H1 (cell line): Measurements from ENCODE around the gene ZFP36L1. TPM values are rescaled to one million over a fixed set of nuclear protein-coding genes. Genes with fewer than 3 reads are reported as not detected.

Source experiments
- E2F6 ChIP-seq: IDR thresholded peaks from 2 replicates; pipeline ENCODE4 v1.6.1; 2012; ENCODE audit warnings: inconsistent platforms
- FOSL1 ChIP-seq: IDR thresholded peaks from 2 replicates; pipeline ENCODE4 v1.6.1; 2011; ENCODE audit warnings: mild to moderate bottlenecking, low read depth, low read length, moderate library complexity; ENCODE audit not compliant: insufficient read depth
- JUND ChIP-seq: IDR thresholded peaks from 2 replicates; pipeline ENCODE4 v1.6.1; 2011; ENCODE audit warnings: mild to moderate bottlenecking, improper control_type of control experiment, low read length
- MAFK ChIP-seq: IDR thresholded peaks from 2 replicates; pipeline ENCODE4 v1.6.1; 2012; ENCODE audit warnings: low read depth, mild to moderate bottlenecking, improper control_type of control experiment, low read length
- POLR2A ChIP-seq, 2 experiments: IDR thresholded peaks; 1 replicate in 1 of 2; 2 replicates in 1 of 2; pipeline ENCODE4 v1.6.1; 2011; ENCODE audit warnings: low read depth in 2 of 2, low read length in 2 of 2, mild to moderate bottlenecking in 2 of 2; ENCODE audit errors: control extremely low read depth in 1 of 2
- RBBP5 ChIP-seq: IDR thresholded peaks from 2 replicates; pipeline ENCODE4 v1.7.1; 2012; ENCODE audit warnings: low read depth, mild to moderate bottlenecking, inconsistent platforms, low read length, moderate library complexity, borderline replicate concordance
- SAP30 ChIP-seq: fragments of 300-600 bp; sonication (generic); IDR thresholded peaks from 2 replicates; pipeline ENCODE4 v1.7.1; 2012; ENCODE audit warnings: low read length, moderate library complexity, mild to moderate bottlenecking, inconsistent platforms; ENCODE audit not compliant: insufficient read depth, insufficient replicate concordance
- TAF7 ChIP-seq: optimal IDR thresholded peaks from 2 replicates; pipeline ENCODE3; 2011; ENCODE audit warnings: low read depth, mild to moderate bottlenecking, inconsistent platforms, low read length, moderate library complexity, borderline replicate concordance
- YY1 ChIP-seq: IDR thresholded peaks from 2 replicates; pipeline ENCODE4 v1.6.1; 2011; ENCODE audit warnings: low read depth, mild to moderate bottlenecking, low read length
- polyA plus RNA-seq, 7 experiments: library from polyadenylated mRNA; depleted of rRNA in 3 of 7; stranded (reverse) in 5 of 7; unstranded in 2 of 7; fragments of >200 nt in 5 of 7; fragments of 200-250 nt in 2 of 7; gene quantifications; 1 replicate in 5 of 7; 2 replicates in 1 of 7; 4 replicates in 1 of 7; pipeline versions ENCODE4 v1.2.1 to v1.2.3, GENCODE V29; 2011 to 2013; ENCODE audit warnings: missing spikeins in 2 of 7, mixed read lengths in 2 of 7
- total RNA-seq: library from RNA; stranded (reverse); fragmentation: NEBNext Ultra II Directional; extraction: Animal tissue kit (Norgen Biotek cat#: 25700); gene quantifications from 2 replicates; pipeline ENCODE4 v1.2.1, GENCODE V29; 2021
- TF ChIP-seq, protein P1 (sequence below): fragments of 300-600 bp; sonication (generic); IDR thresholded peaks from 2 replicates; pipeline ENCODE4 v1.7.1; 2012; ENCODE audit warnings: low read length, moderate library complexity, mild to moderate bottlenecking, inconsistent platforms; ENCODE audit not compliant: insufficient replicate concordance

The ZFP36L1 gene
- total and polyA plus RNA-seq, 2 of the 8 experiments (the other 6 are each of a cell fraction or from before 2014, with no cell fraction given) = 80.4 to 132 TPM

DNA sequence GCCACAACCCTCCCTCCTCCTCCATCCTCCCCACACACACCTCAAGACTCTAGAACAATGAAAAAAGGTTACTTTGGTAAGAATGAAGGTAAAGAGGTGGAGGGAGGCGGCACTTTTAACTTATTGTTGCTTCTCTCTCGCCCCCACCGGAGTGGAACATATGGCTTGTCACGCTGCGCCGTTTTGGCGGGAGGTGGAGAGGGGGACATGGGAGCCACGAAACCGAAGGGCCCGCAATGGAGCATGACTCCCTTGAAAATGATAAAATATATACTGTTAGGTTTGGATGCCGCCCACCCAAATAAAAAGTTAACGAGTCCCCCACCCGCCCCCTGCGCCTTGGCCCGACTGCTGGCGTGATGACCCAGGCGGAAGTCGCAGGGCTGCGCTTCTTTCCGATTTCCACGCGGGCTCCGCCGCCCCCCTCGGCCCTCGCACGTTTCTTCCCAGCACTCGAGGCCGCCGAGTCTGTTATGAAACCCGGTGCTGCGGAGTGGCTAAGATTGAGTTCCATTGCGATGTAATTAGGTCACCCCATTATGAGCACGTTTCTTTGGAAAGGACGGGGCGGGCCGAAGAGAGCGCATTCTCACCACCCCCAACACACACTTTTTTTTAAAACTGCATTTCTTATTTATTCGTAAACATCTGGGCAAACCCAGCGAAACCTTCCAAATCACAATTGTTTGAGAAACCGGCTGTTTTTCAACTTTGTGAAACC is 1.4 kb upstream of the ZFP36L1 start (continued):
- TF ChIP-seq, protein P1, sequence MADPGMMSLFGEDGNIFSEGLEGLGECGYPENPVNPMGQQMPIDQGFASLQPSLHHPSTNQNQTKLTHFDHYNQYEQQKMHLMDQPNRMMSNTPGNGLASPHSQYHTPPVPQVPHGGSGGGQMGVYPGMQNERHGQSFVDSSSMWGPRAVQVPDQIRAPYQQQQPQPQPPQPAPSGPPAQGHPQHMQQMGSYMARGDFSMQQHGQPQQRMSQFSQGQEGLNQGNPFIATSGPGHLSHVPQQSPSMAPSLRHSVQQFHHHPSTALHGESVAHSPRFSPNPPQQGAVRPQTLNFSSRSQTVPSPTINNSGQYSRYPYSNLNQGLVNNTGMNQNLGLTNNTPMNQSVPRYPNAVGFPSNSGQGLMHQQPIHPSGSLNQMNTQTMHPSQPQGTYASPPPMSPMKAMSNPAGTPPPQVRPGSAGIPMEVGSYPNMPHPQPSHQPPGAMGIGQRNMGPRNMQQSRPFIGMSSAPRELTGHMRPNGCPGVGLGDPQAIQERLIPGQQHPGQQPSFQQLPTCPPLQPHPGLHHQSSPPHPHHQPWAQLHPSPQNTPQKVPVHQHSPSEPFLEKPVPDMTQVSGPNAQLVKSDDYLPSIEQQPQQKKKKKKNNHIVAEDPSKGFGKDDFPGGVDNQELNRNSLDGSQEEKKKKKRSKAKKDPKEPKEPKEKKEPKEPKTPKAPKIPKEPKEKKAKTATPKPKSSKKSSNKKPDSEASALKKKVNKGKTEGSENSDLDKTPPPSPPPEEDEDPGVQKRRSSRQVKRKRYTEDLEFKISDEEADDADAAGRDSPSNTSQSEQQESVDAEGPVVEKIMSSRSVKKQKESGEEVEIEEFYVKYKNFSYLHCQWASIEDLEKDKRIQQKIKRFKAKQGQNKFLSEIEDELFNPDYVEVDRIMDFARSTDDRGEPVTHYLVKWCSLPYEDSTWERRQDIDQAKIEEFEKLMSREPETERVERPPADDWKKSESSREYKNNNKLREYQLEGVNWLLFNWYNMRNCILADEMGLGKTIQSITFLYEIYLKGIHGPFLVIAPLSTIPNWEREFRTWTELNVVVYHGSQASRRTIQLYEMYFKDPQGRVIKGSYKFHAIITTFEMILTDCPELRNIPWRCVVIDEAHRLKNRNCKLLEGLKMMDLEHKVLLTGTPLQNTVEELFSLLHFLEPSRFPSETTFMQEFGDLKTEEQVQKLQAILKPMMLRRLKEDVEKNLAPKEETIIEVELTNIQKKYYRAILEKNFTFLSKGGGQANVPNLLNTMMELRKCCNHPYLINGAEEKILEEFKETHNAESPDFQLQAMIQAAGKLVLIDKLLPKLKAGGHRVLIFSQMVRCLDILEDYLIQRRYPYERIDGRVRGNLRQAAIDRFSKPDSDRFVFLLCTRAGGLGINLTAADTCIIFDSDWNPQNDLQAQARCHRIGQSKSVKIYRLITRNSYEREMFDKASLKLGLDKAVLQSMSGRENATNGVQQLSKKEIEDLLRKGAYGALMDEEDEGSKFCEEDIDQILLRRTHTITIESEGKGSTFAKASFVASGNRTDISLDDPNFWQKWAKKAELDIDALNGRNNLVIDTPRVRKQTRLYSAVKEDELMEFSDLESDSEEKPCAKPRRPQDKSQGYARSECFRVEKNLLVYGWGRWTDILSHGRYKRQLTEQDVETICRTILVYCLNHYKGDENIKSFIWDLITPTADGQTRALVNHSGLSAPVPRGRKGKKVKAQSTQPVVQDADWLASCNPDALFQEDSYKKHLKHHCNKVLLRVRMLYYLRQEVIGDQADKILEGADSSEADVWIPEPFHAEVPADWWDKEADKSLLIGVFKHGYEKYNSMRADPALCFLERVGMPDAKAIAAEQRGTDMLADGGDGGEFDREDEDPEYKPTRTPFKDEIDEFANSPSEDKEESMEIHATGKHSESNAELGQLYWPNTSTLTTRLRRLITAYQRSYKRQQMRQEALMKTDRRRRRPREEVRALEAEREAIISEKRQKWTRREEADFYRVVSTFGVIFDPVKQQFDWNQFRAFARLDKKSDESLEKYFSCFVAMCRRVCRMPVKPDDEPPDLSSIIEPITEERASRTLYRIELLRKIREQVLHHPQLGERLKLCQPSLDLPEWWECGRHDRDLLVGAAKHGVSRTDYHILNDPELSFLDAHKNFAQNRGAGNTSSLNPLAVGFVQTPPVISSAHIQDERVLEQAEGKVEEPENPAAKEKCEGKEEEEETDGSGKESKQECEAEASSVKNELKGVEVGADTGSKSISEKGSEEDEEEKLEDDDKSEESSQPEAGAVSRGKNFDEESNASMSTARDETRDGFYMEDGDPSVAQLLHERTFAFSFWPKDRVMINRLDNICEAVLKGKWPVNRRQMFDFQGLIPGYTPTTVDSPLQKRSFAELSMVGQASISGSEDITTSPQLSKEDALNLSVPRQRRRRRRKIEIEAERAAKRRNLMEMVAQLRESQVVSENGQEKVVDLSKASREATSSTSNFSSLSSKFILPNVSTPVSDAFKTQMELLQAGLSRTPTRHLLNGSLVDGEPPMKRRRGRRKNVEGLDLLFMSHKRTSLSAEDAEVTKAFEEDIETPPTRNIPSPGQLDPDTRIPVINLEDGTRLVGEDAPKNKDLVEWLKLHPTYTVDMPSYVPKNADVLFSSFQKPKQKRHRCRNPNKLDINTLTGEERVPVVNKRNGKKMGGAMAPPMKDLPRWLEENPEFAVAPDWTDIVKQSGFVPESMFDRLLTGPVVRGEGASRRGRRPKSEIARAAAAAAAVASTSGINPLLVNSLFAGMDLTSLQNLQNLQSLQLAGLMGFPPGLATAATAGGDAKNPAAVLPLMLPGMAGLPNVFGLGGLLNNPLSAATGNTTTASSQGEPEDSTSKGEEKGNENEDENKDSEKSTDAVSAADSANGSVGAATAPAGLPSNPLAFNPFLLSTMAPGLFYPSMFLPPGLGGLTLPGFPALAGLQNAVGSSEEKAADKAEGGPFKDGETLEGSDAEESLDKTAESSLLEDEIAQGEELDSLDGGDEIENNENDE = peak; percentile 13
- no peak for TF ChIP-seq SAP30
- TF ChIP-seq TAF7 = peak; percentile 16
- TF ChIP-seq RBBP5 = no peak
- peak; percentile 69 to 72 for TF ChIP-seq POLR2A (IDR thresholded peaks at IDR 0.05; ENCODE audit: control extremely low read depth in 1 of 2, low read depth in 2 of 2, low read length in 2 of 2)
- TF ChIP-seq E2F6 = peak; percentile 76
- no peak for TF ChIP-seq MAFK
- TF ChIP-seq FOSL1 = no peak
- peak; percentile 32; the same call in 1 of the 2 replicates for TF ChIP-seq JUND
- peak; percentile 3; the same call in 1 of the 2 replicates for TF ChIP-seq YY1
